Stimulated activated CD8-positive, alpha-beta memory T cell treated with anti-CD3 and anti-CD28 coated beads, Interleukin-15, amount 100 ng/mL, for 1 hour (primary cell): Measurements from ENCODE around the gene GFRA1.

ENCODE experiments used
- DNase-seq: peaks from one replicate; pipeline ENCODE4 v3.0.0-alpha.2; 2020; ENCODE audit warnings: low read depth

Gene GFRA1

DNA sequence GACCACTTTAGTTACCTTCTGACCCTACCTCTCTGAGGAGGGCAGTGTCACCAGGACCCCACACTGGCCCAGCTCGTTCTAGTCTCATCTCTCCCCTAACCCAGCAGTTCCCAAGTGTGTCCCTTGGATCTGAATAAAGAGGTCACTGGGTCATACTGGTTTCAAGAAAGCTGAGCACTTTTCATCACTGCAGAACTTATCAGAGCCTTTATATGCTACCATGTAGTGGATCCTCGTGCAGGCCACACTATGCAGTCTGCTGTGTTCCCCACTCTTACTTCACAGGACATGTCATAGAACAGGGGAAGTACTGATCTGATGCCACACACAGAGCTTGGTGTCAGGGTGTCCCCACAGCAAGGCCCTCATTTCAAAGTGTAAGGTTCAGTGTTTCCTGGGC, 113.8 kb downstream of the GFRA1 start:
- DNase-seq, result no peak

DNA sequence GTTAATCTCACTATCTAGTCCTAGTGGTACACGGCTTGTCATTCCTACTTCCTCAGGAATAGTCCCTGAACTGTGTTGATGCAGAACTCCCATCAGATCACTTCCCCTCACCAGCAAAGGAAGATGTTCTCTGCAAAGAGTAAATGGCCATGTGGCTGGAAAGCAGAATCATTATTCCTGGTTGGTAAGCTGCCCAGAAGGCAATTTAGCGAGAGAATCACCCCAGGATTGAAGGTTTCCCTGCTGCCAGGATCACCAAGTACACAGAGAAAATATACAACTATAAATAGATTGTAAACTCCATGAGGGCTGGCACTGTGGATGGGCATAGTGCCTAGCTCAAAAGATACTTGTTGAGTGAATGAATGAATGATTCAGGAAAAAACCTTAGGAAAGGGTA, 115.0 kb downstream of the GFRA1 start:
- DNase-seq, result no peak

DNA sequence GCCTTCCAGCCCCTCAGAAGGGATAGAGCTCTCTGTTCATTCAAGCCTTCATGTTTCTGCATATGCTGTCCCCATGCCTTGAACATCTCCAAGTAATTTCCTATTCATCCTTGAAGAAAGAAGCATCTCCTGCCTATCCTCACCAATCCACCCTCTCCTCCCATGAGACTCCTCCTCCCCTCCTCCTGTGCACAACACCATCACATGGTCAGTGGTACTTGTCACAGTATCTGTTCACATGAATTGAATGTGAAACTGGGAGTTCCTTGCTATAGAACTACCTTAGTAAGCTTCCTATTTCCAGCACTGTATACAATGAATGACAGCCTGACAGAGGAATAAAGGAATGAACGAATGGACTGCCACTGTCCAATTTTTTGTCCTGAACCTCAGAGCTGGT, 115.5 kb downstream of the GFRA1 start:
- DNase-seq, result no peak

DNA sequence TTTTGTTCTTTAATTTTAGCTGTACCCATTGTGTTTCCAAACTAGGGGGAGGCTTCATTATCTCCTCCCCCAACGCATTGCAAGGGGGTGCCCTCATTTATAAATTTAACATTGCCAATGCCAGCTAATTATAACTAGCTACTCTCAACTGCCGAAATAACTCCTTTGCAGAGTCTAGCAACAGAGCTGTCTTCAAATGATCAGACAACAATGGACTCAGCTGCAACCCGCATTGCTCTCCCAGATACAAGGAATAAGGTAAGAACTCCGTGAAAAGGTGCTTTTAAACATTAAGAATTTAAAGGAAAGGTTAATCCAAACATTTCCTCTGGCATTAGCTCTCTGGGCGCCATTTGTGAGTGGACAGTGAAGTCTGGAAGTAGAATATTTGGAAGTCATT, 116.2 kb downstream of the GFRA1 start:
- DNase-seq, result no peak

DNA sequence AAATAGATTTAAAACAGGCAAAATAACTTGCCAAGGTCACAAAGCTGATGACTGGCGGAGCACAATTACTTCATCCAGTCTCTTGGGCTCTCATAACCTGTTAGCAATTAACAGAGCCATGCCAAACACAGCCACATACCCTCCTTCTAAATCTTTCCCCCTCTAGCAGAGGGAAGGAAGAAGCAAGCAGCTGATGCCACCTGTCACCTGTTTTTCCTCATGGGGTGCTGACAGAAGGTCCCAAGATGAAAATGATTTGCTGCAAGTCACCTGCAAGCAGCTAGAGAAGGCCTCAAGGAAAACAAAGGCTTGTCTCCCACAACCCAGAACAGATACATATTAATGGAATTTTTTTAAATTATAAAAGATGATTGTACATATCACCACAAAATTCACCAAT, 117.8 kb downstream of the GFRA1 start:
- DNase-seq, result no peak

DNA sequence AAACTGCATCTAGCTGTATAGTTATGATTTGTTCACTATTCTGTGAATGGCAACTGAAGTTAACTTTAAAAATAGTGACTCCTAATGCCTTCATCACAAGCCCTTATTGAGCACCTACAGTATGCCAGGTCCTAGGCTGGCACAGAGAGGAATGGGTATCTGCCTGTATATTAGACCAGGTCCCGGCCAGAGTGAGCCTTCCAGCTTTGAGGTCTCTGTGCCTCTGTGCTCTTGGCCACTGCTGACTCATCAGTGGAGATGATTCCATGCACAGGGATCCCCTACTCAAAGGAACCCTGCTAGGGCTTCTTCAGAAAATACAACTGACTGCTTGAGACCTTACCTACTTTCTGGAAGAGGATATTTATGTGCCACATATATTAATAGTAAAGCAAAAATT, 118.4 kb downstream of the GFRA1 start:
- DNase-seq, result no peak

DNA sequence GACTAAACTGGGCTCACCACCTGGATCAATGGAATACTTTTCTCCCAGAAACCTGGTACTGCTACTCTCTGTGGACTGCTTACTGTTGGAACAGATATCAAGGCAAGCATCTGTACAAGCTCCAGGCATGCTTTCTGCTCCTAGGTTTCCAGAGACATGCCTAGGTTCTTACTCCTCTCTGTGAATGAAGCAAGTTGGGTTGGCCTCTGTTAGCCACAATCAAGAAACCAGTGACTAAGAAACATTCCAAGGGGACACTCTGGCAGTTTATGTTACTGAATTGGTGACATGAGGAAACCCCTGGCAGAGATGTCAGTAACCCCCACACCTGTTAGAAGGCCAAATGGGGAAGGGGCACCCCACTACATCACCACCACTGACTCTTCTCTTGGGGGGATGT, 121.9 kb downstream of the GFRA1 start:
- DNase-seq, result no peak

DNA sequence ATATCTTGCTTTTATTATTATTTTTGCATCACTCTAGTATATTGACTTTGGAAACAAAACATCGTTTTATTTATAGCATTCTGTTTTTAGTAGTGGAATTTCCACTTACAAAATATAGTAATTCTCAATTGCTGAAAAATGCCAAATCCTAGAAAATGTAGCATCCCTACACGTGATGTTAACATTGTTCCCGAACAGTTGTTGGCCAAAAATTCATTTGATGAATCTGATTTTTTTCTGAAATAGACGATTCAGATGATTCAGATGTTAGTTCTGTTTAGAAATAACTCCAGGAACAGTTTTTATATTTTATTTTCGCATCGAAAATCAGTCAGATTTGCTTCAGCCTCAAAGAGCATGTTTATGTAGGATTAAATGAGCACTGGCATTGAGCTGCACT, 122.4 kb downstream of the GFRA1 start:
- DNase-seq, result no peak

DNA sequence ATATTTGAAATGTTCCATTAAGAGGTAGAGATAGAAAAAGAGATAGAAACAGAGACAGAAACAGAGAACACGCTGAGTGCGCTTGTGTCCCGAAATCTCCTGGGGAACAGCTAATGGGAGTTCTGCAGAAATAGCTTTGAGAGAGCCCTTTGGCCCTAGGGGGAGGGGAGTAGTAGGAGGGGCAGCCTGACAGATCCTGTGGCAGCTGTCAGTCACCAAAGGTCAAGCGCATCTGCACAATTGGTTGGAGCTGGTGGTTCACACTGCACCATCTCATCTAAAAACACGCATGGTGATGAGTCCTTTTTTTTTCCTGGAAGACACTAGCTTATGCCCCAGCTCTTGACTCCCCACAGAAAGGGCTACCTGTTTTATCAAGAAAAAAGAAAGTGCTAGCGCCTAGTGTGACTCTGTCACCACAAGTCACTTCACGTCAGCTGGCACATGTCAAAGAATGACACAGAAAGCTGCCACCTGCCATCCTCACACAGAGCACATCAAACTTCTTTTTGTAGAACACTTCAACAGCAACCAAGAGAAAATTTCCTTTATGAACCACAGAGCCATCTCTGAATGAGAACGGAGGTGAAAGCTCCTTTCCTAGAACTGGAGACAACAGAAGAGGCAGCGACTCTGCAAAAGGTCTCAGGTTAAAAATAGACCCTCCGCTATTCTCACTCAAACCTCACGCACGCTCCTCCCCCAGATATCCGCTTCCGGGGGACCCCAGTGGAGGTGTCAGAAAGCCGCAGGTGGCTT, 125.7 kb downstream of the GFRA1 start:
- no peak for DNase-seq

DNA sequence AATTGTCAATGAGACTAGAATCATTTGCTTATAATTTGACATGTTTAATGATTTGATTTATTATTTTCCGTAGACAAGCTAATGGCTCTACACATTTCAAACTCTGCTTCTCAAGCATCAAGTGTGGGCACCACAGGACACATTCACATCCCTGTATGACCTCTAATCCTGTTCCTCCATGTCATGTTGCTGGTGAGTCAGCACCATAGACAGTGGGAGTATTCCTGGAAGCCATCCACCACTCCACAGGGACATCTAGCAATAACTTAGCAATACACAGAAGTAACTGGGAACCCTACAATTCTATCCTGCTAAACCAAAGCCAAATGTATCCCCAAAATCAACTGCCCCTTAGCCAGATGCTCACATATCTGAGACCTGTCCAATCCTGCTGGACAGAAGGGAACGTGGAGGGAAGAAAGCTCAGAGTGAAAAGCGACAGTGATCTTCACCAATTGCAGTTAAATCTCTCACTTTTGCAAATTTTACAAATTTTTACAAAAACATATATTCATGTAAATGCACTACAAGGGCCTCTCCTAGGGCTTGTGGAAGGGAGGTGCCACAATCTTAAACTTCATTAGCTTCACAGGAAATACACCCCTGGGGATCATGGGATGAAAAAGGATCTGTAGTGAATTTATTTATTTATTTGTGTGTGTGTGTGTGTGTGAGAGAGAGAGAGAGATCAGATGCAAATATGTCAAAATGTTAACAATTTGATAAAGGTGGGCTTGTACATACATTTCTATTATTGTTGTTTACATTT, 126.5 kb downstream of the GFRA1 start:
- DNase-seq, result no peak

DNA sequence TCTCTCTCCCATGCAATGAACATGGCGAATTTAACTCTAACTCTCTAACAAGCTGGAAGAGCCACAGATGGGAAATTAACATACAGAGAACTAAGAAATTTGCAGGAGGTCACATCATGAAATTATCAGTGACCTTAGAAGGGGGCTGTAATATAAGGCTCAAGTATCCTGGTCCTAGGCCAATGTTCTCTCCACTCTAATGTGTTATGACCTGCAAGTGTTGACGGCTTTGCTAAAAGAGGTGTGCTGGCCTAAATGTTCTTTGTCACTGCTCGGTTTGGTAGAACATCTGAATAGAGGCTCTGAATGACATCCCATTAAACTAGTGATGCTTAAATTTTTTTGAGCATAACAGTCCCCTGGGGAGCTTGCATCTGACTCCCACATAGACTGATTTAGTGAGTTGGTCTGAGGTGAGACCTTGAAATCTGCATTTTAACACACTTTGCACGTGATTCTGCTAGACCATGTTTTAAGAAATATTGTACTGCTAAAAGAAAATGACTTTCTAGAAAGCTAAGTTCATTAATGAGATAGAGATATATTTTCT, 129.3 kb downstream of the GFRA1 start:
- DNase-seq, result no peak

DNA sequence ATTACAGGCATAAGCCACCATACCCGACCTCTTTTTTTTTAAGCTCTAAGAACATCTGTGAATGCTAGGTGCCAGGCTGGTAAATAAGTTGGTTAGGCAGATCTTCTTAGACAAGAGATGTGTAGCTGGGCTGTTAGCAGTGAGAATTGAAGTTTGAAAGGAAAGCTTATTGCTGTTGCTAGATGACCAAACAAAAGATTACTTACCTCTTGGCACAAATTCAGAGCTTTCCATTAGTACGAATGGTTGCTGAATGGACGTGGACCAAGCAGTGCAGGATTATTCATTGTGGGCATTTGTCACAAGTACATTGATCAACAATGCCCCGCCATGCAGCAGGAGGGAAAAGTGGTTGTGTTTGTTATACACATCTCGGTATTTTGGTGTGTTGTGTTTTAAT, 131.2 kb downstream of the GFRA1 start:
- no peak for DNase-seq

DNA sequence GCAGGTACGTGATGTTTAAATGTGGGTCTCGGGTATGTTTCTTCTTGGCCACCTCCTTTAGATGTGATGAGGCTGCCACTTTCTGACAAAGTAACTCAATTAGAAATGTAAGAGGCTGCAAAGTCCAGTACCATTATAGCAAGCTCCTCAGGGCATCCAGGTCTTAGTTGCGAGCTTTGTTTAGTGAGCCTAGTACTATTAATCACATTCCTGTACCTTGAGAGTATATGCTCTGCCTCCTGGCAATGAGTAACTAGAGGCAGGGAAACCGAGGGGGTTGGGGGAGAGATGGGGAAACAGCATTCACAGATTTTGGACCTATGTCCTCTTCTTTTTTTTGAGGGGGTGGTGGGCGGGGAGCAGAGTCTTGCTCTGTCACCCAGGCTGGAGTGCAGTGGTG, 131.8 kb downstream of the GFRA1 start:
- DNase-seq, result no peak

DNA sequence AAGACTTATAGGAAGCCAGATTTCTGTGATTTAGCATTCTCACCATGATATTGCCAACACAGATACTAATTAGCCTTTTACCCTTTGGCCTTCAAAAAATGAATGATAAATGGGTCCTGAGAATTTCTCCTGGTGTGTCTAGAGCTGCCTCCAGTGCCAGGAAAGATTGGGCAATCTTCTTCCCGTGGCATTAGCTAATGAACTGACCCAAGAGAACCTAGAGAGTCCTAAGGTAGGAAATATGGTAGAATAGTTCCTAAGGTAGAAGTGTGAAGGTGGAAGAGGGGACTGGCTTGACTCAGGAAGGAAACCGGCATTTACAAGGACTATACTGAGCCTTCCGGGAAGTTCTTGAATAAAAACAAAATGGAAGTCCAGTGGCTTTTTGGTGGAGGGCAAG, 133.1 kb downstream of the GFRA1 start:
- DNase-seq, result no peak

DNA sequence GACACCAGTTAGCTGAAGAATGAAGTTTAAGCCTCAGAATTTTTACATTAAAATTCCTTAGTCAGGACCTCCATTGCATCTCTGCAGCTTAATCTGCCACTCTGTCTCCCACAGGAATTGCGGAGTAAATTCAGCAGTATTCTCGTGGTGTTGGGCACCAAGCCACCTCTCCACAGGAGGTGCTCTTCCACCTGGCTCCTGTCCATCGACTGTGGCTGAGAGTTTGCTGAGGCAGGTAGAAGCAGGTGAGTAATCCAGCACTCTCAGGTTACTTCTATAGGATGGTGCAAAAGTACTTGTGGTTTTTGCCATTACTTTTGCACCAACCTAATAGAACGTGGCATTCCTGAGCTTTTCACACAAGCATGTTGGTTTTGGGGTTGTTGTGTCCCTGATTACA, 134.1 kb downstream of the GFRA1 start:
- no peak for DNase-seq

DNA sequence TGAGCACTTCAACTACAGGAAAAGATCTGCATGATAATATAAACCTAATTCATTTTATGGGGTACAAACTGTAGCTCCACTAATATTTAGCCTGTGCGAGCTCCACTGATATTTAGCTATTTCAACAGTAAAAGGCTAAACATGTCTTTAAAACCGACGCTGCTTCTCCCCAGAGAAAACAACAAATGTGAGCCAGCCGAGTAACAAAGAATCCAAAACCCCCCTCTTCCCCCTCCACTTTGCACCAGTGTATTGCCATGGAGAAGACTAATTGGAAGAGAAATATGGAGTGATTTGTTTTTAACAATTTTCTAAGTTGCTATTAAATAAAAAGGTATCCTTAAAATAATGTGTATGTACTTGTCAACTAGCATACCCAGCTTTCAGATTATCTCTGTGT, 136.7 kb downstream of the GFRA1 start:
- DNase-seq, result no peak

DNA sequence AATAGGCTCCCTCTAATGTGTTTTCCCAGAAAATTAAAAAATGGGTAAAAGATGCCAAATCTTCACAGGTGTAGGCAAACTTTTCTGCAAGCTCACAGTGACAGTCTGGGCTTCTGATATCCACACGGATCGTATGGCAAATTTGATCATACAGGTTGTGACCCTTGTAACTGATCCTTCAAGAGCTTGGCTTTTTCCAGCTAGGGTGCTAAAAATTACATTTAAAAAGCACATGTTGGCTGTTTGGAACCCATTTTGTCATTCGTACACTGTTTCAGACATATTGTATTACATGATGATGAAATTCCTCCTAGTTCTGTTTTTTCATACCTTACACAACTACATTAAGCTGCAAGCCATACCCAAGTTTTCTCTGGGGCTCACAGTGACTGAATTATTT, 138.7 kb downstream of the GFRA1 start:
- DNase-seq, result no peak

DNA sequence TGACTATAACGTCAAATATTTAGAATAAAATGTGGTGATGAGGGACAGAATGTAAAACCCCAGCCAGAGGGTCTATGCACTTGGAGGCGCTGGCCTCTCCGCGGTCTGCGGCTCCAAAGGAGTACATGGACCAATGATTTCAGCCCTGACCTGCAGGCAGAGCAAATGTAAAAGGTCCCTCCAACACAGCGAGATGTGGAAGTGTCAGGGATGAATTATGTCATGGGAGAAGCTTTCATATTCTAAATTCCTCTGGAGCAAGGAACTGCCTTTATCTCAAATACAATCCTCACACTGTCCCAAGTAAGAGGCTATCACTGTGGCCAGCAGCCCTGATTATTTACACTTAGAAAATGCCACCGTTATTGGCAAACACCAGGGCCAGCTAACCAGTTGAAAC, 139.4 kb downstream of the GFRA1 start:
- no peak for DNase-seq

DNA sequence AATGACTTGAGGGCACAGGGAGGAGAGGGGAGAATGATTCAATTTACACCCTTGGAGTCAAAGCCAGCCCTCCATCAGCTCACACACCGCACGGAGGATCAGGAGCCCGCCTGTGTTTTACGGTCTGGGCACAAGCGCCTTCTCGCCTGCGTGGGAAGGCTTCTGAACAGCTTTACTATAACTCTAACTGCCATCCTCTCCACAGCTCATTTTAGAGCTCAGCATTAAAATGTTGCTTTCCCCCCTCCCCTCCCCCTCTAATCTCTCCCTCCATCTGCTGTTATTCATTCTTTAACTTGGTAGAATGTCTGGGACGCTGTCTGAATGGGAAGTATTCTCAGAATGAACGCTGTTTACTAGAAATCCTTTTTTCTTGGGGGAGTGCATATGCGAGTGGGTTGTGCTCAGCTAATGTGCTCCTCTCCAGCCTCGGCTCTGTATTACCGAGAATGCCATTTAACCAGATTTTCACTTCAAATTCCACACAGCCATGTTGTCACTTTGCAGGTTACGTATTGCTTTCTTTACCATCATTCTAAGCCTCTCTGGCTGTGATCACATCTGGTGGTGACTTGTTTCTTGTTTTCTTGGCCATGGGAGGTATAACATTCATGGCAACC, 140.1 kb downstream of the GFRA1 start:
- DNase-seq, result no peak

DNA sequence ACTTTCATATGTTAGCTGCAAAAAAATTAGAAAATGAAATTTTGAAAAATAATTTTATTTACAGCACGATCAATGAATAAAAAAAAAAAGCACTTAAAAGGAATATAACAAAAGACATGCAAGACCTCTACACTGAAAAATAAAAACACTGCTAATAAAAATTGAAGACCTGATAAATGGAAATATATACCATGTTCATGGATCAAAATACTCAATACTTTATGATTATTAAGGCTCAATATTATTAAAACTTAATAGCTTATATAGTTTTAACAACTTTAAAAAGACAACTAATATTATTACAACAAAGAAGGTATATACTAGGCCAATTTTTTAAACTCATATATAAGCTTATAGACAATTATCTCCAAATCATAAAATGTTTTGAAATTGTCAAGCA, 143.0 kb downstream of the GFRA1 start:
- DNase-seq, result no peak

DNA sequence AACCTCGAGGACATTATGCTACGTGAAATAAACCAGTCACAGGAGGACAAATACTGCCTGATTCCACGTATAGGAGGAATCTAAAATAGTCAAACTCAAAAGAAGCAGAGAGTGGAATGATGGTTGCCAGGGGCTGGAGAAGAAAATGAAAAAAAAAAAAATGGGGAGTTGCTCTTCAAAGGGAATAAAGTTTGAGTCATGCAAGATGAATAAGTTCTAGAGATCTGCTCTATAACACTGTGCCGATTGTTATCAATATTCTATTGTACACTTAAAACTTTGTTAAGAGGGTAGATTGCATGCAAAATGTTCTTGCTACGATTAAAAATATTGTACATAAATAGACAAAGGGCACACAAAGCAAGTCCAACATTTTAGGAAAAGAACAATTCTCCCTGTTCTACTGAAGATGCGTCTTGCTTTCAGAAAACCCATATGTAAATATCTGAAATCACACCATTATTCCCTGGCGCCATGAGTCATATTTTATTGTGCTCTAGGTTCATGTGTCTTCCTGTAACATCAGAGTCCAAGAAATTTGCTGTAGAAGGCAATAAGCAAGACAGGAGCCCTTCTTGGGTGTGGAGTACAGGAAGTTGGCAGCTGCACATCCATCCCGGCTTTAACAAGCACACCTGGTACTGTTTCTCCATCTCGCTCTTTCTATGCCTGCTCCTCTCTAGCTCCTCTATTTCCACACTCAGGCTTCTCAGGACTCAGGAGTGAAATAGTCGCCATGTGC, 145.9 kb downstream of the GFRA1 start:
- no peak for DNase-seq

DNA sequence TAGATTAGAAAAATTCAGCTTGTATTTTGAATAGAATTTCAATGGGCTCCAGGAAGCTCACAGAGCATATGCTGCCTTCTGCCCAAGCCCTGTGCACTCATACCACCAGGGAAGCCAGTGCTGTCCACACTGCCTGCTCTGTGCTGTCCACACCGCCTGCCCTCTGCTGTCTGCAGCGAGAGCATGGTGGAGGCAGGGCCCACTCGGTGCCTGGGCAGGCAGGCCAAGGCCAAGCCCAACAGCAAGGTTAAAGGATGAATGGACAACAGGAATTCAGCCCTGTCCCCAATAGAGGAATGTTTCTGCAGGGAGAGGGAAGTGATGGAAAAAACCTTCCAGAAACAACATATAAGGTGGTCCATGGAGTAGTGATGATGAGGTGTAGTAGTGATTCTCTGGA, 146.8 kb downstream of the GFRA1 start:
- no peak for DNase-seq
